HG03060 (cell line): ENCODE data around the gene DUSP15.

ENCODE experiments used
- ATAC-seq: cut with Tn5 transposase; IDR thresholded peaks from one replicate; pipeline ENCODE4 v1.9.1; 2021; ENCODE audit warnings: low read depth, moderate number of reproducible peaks; ENCODE audit not compliant: unreplicated experiment

Gene DUSP15

DNA sequence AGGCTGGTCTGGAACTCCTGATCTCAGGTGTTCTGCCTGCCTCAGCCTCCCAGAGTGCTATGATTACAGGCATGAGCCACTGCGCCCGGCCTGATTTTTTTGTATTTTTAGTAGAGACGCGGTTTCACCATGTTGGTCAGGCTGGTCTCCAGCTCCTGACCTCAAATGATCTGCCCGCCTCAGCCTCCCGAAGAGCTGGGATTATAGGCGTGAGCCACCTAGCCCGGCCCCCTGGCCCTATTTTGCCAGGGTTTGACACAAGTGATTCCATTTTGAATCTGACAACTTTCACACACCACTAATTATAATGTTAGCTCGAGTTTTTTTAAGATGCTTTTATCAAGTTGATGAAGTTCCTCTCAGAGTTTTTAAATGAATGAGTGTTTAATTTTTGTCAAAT is 25.7 kb upstream of the DUSP15 start:
- no peak for ATAC-seq

DNA sequence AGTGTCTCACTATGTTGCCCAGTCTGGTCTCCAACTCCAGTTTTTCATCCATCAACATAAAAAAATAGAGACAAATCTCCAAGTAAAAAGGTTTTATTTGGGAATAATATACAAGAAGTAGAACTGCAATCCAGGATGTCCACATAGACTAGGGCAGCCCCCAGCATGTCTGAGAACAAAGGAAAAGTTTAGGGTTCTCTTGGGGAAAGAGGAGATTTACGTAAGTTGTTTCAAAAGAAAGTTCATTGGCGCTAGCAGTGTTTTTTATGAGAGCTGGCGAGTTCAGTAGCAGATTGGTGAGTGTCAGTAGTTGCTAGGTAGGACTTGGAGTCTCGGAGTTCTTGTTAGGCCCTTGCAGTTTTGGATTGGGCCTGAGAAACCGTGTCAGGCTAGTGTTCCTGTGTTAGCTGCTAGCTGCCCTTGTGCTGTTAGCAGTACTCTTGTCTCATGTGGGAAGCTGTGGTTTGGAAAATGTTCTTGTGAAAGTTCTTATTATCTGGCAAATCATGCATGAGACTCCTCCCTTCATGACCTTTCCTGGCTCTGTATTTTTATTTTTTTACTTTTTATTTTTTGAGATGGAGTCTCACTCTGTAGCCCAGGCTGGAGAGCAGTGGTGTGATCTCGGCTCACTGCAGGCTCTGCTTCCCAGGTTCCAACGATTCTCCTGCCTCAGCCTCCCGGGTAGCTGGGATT is 24.8 kb upstream of the DUSP15 start:
- no peak for ATAC-seq

DNA sequence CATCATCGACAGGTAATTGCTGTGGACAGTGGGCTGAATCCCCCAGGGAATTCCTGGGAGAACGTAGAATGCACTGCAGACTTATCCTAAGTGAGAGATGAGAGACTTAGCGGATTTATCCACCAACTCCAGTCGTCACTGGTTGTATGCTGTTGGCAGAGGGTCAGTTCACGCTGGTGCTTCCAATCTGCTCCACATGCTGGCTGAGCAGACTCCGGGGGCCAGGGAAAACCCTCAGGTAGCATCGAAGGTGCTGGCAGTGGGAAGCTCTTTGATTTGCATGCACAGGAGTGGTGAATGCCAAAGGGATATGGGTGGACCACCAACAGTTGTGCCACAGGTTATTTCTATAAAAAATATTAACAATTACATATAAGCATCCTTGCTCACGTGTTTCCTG is 20.3 kb upstream of the DUSP15 start:
- ATAC-seq, result no peak

- no peak for ATAC-seq
Observed at GRCh38 chr20:31883829-31884228, 13.5 kb upstream of the DUSP15 start.

DNA sequence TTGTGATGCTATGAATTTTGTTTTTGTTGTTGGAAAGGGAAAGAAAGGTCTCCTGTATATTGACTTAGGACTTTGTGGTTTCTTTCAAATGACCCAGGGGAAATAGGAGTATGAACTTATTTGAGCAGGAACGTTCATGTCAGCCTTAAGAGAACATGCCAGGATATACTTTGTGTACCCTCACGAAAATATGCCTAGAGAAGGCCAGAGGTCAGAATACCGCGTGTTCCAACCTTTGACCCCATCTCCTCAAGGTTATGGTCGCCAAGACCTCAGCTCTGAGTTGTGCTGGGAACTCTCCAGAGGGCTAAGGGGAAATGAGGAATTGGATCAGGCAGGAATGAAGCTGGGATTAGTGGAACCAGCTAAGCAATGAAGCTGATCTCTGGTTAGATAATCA is 11.6 kb upstream of the DUSP15 start:
- no peak for ATAC-seq

DNA sequence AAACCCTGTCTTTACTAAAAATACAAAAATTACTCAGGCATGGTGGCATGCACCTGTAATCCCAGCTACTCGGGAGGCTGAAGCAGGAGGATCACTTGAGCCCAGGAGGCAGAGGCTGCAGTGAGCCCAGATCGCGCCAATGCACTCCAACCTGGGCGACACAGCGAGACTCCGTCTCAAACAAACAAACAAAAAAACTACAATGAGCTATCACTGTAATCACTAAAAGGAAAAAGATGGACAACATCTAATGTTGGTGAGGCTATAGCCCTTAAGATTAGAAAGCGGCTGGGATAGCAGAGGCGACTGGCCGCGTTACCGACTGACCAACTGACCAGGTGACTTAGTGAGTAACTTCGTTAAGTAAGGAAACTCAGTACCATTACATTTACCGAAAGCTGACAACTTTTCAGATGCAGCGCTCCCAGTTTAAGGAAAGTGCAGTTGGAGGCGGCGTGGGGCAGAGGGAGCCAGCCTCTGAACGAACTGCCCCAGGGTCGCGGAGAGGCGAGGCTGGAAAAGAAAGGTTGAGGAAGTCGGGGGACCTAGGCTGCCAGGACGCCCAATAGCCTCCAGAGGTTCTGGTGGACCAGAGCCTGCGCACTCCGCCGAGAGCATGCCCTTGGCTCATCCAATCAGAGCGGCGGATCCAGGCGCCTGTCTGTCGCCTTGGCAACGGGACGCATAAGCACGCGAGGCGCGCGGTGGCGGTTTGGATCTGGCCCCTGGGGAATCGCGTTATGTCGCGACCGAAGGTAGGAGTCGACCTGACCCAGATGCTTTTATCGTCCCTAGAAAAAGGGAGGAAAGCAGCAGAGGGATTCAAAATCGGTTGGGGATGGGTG is 9.0 kb upstream of the DUSP15 start:
- ATAC-seq, result no peak

DNA sequence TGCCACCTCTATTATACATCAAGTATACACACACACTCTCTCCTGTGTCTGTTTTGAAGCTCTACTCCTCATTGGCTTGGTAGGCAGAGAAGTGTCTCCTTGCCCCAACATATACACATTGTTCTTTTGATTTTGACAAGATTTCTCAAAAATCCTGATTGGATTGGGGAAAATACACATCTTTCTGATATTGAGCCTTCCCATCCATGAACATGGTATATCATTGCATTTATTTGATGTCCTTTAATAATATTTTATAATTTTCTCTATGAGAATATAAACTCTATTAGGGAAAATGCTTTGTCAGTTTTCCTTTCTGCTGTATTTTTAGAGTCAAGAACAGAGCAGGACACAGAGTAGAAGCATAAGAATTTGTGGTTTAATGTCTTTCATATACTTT is 7.4 kb upstream of the DUSP15 start:
- ATAC-seq, result no peak

DNA sequence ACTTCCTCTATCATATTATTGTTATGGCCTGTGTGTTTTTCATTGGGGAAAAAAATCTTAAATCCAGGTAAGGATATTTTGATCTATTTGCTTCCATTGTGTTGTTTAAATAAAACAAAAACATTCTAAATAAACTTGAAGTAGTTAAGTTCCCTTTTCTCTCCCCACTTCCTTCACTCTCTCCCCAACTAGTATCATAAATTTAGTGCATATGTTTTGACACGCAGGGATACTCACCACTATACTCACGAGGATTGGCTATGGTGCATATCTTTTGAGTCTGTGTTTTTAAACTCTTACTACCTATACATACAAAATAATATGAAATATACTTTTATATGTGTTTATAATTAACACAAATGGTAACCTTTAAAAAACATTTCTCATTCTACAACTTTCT is 5.3 kb upstream of the DUSP15 start:
- ATAC-seq, result no peak

GRCh38 chr20:31872406-31872805 is 2.1 kb upstream of the DUSP15 start:
- no peak for ATAC-seq

DNA sequence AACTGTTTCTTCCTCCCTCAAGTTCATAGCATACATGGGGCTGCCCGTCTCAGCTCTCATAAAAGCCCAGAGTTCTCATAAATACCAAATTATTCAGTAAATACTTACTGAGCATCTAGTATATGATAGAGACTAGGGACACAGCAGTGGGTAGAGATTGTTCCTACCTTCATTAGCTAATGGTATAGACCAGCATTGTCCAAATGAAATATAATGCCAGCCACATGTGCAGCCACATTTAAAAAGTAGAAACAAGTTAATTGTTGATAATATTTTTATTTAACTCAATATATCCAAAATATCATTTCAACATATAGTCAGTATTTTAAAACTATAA is 1.3 kb upstream of the DUSP15 start:
- ATAC-seq, result no peak

DNA sequence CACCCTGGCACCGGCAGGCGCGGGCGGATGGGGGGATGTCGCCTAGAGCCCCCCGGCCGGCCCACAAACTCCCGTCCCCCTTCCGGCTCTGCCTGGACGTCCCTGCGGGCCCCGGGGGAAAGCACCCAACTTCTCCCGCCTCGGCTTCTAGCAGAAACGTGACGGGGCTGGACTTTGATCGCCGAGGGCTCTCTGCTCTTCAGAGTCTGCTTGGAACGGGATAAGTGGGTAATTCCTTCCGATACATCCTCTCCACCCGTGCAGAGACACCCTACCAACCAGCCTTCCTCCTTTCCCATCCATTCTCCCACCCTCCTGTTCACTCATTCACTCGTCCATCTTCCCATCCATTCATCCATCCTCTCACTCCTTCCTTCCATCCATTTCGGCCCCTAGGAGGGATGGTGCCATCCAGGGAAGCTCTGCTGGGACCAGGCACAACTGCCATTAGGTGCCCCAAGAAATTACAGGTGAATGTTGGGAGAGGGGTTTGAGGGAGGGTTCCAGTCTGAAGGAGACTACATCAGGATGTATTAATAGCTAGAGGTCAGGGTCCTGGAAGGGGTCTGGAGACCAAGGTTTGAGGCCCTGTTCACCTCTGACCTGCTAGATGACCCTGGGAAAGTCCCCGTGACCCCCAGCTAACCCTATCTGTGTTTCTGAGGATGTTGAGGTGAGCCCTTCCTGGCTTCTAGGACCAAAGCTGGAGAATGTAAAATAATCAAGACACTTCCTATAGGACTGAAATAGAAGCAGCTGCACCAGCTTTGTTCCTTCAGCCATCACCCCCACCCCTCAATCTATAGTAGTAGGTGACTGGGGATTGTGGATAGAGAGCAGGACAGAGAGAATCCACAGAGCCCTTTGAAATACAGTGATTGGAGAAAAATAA is 645 bp upstream of the DUSP15 start:
- ATAC-seq, result no peak

- ATAC-seq, result no peak
Observed at GRCh38 chr20:31869673-31869941, 720 bp downstream of the DUSP15 start.

GRCh38 chr20:31868853-31869672 is 1.3 kb downstream of the DUSP15 start:
- ATAC-seq, result no peak

DNA sequence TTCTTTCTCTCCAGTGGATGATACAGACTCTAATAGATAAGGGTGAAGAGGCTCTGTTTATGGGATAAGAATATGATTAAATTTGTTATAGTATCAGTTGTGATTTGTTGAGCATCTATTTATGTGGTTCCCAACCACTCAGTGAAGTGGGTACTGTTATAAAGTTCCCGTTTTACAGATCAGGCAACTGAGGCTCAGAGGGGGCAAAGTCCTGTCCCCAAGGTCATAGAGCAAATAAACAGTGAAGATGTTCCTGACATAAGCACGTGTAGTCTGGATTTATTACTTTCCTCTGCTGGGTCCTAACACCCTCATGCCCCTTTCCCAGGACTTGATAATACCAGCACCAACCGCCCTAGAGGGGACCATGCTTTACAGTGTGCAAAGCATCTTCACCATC is 4.1 kb downstream of the DUSP15 start:
- no peak for ATAC-seq

GRCh38 chr20:31864521-31865400 is 5.6 kb downstream of the DUSP15 start:
- no peak for ATAC-seq

DNA sequence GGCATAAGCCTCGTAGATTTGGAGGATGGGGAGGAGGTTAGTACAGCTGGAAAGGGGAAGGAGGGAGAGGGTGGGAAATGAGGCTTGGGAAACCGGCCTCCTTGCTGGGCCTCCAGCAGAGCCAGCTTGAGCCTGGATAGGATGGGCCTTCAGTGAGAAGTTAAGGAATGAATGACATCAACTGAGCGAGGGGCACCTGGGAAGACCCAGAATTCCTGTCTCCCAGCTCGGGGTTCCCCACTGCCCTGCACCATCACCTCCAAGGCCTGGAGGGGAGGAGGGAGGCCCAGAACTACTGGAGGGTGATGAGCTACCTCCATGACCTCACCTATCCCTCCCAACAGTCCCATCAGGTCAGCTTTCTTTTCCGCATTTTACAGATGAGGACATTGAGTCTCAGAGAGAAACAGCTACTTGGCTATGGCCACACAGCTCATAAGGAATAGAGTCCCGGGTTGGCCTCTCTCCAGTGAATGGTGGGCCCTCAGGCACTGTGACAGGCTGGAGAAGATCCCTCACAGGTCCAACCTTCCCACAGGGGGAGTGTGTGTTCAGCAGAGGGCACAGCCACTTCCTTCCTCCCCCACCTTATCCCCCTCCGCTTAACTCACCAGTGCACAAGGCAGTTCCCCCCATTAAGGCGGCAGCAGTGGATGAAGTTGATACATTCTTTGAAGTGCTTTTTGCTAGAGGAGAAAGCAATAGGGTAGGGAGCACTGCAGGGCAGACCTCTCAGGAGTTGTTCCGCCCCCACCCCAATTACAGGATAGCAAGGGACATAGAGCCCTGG is 6.8 kb downstream of the DUSP15 start:
- ATAC-seq, result no peak

DNA sequence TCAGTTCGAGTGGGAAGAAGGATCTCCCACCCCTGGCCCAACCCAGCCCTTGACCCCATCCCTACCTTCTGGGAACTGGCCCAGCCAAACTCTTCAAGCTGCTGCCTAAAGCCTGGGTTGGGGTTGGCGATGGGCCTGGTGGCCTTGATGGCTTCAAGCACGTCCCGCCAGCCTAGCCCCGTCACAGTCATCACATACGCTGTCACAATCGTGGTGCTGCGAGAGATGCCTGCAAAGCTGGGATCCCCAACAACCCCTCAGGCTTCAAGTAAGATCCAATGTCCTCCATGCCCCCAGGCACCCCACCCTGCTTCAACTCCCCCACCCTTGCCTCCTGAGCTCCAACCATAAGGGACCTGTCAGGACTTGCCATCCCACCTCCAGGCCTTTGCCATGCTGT is 7.8 kb downstream of the DUSP15 start:
- ATAC-seq, result no peak

GRCh38 chr20:31862157-31862470 is 8.2 kb downstream of the DUSP15 start:
- no peak for ATAC-seq
